Astrocyte (in vitro differentiated cells and primary cell): ENCODE measurements around the gene EXOC4. TPM values are rescaled to one million over a fixed set of nuclear protein-coding genes. Genes with fewer than 3 reads are reported as not detected.

ENCODE experiments used
- DNase-seq: peaks from one replicate; pipeline ENCODE4 v3.0.0-alpha.2; 2010; ENCODE audit warnings: low read depth
- FAIRE-seq: peaks from 2 replicates; lab custom pipeline; 2011; peaks lifted over from hg19 to GRCh38; lab: Jason Lieb, UNC
- H2AFZ ChIP-seq: 2 replicates; pipeline ENCODE4 v1.6.0; 2012; ENCODE audit warnings: low read depth, low read length, inconsistent platforms
- H3K27ac ChIP-seq: 2 replicates; pipeline ENCODE4 v1.5.1; 2011; ENCODE audit warnings: low read depth, low read length, inconsistent platforms
- H3K27me3 ChIP-seq: 2 replicates; pipeline ENCODE4 v1.6.0; 2011; ENCODE audit warnings: low read length, inconsistent platforms; ENCODE audit not compliant: insufficient read depth
- H3K36me3 ChIP-seq: 2 replicates; pipeline ENCODE4 v1.5.1; 2011; ENCODE audit warnings: low read length, inconsistent platforms; ENCODE audit not compliant: insufficient read depth
- H3K4me1 ChIP-seq: 2 replicates; pipeline ENCODE4 v1.5.1; 2011; ENCODE audit warnings: low read length, inconsistent platforms; ENCODE audit not compliant: insufficient read depth
- H3K4me2 ChIP-seq: 2 replicates; pipeline ENCODE4 v1.6.0; 2012; ENCODE audit warnings: low read length, inconsistent platforms
- H3K4me3 ChIP-seq: 2 replicates; pipeline ENCODE4 v1.5.1; 2011; ENCODE audit warnings: low read depth, mild to moderate bottlenecking, low read length, inconsistent platforms; ENCODE audit not compliant: insufficient read depth
- H3K79me2 ChIP-seq: 2 replicates; pipeline ENCODE4 v1.6.0; 2012; ENCODE audit warnings: mild to moderate bottlenecking, low read length, inconsistent platforms; ENCODE audit not compliant: insufficient read depth
- H3K9ac ChIP-seq: 2 replicates; pipeline ENCODE4 v1.6.0; 2012; ENCODE audit warnings: mild to moderate bottlenecking, low read length, inconsistent platforms
- H3K9me3 ChIP-seq: 2 replicates; pipeline ENCODE4 v1.5.1; 2012; ENCODE audit warnings: low read depth, mild to moderate bottlenecking, low read length, inconsistent platforms; ENCODE audit not compliant: insufficient read depth
- H4K20me1 ChIP-seq: 2 replicates; pipeline ENCODE4 v1.6.0; 2012; ENCODE audit warnings: low read length, inconsistent platforms; ENCODE audit not compliant: insufficient read depth
- H3K27ac Mint-ChIP-seq: one replicate; pipeline ENCODE4 v1.8.0; 2021; ENCODE audit warnings: mild to moderate bottlenecking, mixed read lengths; ENCODE audit not compliant: unreplicated experiment
- H3K27me3 Mint-ChIP-seq: one replicate; pipeline ENCODE4 v1.8.0; 2021; ENCODE audit warnings: low read depth, mixed read lengths; ENCODE audit not compliant: unreplicated experiment
- H3K36me3 Mint-ChIP-seq: one replicate; pipeline ENCODE4 v1.8.0; 2021; ENCODE audit warnings: low read depth, mixed read lengths; ENCODE audit not compliant: unreplicated experiment
- H3K4me1 Mint-ChIP-seq: one replicate; pipeline ENCODE4 v1.8.0; 2021; ENCODE audit warnings: low read depth, mixed read lengths; ENCODE audit not compliant: unreplicated experiment
- H3K4me3 Mint-ChIP-seq: one replicate; pipeline ENCODE4 v1.8.0; 2021; ENCODE audit warnings: mild to moderate bottlenecking, moderate library complexity, mixed read lengths; ENCODE audit not compliant: unreplicated experiment
- H3K9me3 Mint-ChIP-seq: one replicate; pipeline ENCODE4 v1.8.0; 2021; ENCODE audit warnings: mild to moderate bottlenecking, mixed read lengths; ENCODE audit not compliant: unreplicated experiment
- CTCF ChIP-seq: IDR thresholded peaks from 2 replicates; pipeline ENCODE4 v1.5.1; 2011; ENCODE audit warnings: low read depth, mild to moderate bottlenecking, inconsistent platforms, low read length, moderate library complexity; ENCODE audit not compliant: insufficient read depth
- EZH2 ChIP-seq: IDR thresholded peaks from 2 replicates; pipeline ENCODE4 v1.6.1; 2012; ENCODE audit warnings: mild to moderate bottlenecking, low read length, inconsistent platforms; ENCODE audit not compliant: insufficient read depth
- total RNA-seq: library from RNA; stranded (reverse); gene quantifications from 2 replicates; pipeline ENCODE4 v1.2.1, GENCODE V29; 2021

EXOC4 gene
- total RNA-seq, 1 donor from 2014 or later = 57.5 TPM

DNA sequence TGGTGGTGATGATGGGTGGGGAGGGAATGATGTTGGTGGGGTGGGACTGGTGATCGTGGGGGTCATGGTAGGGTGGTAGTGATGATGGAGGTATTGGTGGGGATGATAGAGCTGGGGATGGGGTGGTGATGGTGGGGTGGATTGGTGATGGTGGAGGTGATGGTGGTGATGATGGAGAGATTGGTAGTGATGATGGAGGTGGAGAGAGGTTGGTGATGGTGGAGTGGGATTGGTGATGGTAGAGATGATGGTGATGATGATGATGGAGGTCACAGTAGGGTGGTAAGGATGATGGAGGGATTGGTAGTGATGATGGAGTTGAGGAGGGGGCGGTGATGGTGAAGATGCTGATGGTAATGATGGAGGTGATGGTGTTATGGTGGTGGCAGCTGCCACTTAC lies 155.3 kb downstream of the EXOC4 start:
- Mint-ChIP-seq H3K4me1 (no peaks in the 10 kb centered on the region), H3K27ac (no peak overlapping the region), H3K9me3 (no peaks in the 10 kb centered on the region), H3K4me3 (no peak overlapping the region), H3K36me3 (peaks cover 3% of the 10 kb centered on the region), H3K27me3 (no peaks in the 10 kb centered on the region)
- Histone ChIP-seq H3K27me3 (no peaks in the 10 kb centered on the region), H3K4me1 (no peaks in the 10 kb centered on the region), H4K20me1 (peaks cover 32% of the 10 kb centered on the region), H3K4me3 (no peak overlapping the region), H3K9ac (no peak overlapping the region), H3K9me3 (no peaks in the 10 kb centered on the region), H3K4me2 (no peak overlapping the region), H3K27ac (no peak overlapping the region), H2AFZ (no peak overlapping the region), H3K79me2 (peaks cover 4% of the 10 kb centered on the region), H3K36me3 (no peaks in the 10 kb centered on the region)
- TF ChIP-seq CTCF = no peak
- no peak for TF ChIP-seq EZH2
- DNase-seq (no peak), FAIRE-seq (no peak)

- no peak for FAIRE-seq
Measured at GRCh38 chr7:133409421-133409820, 156.5 kb downstream of the EXOC4 start.

More at GRCh38 chr7:133409421-133409820, 156.5 kb downstream of the EXOC4 start:
- Mint-ChIP-seq H3K27me3 (no peaks in the 10 kb centered on the region), H3K27ac (no peak overlapping the region), H3K36me3 (no peaks in the 10 kb centered on the region), H3K4me1 (no peaks in the 10 kb centered on the region), H3K4me3 (no peak overlapping the region), H3K9me3 (no peaks in the 10 kb centered on the region)
- Histone ChIP-seq H3K27me3 (no peaks in the 10 kb centered on the region), H4K20me1 (peaks cover 33% of the 10 kb centered on the region), H3K4me2 (no peak overlapping the region), H3K9me3 (no peaks in the 10 kb centered on the region), H2AFZ (no peak overlapping the region), H3K27ac (no peak overlapping the region), H3K4me3 (no peak overlapping the region), H3K36me3 (no peaks in the 10 kb centered on the region), H3K4me1 (no peaks in the 10 kb centered on the region), H3K79me2 (peaks cover 4% of the 10 kb centered on the region), H3K9ac (no peak overlapping the region)
- DNase-seq = no peak
- TF ChIP-seq CTCF (no peak), EZH2 (no peak)
